ENCODE measurements around the gene PPP3CA. TPM values are rescaled to one million over a fixed set of nuclear protein-coding genes. Genes with fewer than 3 reads are reported as not detected.

The PPP3CA gene
- total RNA-seq = 10 to 100 TPM; 19.0 to 39.6 (median 20.3) TPM

DNA sequence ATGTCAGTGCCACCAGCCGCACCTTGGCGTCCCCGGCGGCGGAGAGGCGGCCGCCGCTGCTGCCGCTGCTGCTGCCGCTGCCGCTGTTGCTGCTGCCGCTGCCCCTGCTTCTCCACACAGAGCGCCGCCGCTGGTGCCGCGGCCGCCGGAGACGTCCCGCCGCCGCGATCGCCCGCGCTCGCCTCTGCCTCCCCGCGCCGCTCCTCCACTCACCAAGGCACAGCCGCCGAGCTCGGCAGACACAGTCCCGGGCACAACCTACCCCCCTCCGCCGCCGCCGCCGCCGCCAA lies at the start of gene PPP3CA:
TSS of gene PPP3CA (minus strand) at position 260 of the 290 bp plus-strand sequence.
- no peak for DNase-seq

DNA sequence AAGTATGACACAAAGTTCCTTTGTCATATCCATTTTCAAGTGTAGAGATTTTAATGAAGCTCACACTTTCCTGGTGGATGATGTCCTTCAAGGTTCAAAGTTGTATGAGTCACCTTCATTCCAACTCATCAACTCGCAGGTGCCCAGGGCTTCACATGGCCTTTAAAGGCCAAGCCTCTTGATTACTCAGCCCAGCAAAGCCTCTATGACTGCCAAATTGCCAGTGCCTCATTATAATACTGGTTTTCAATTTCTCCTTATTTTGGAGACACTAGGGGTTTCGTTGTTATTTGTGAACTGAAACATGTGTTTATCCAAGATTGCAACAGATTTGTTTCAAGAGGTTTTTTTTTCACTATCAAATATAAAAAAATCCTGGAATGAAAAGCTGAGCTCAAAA lies 45.9 kb upstream of the PPP3CA start:
- no peaks in the 10 kb centered on the region for H3K36me3 ChIP-seq
- TF ChIP-seq POLR2A (IDR thresholded peaks at IDR 0.05) = no peak
- TF ChIP-seq, protein P1, sequence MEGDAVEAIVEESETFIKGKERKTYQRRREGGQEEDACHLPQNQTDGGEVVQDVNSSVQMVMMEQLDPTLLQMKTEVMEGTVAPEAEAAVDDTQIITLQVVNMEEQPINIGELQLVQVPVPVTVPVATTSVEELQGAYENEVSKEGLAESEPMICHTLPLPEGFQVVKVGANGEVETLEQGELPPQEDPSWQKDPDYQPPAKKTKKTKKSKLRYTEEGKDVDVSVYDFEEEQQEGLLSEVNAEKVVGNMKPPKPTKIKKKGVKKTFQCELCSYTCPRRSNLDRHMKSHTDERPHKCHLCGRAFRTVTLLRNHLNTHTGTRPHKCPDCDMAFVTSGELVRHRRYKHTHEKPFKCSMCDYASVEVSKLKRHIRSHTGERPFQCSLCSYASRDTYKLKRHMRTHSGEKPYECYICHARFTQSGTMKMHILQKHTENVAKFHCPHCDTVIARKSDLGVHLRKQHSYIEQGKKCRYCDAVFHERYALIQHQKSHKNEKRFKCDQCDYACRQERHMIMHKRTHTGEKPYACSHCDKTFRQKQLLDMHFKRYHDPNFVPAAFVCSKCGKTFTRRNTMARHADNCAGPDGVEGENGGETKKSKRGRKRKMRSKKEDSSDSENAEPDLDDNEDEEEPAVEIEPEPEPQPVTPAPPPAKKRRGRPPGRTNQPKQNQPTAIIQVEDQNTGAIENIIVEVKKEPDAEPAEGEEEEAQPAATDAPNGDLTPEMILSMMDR (IDR thresholded peaks at IDR 0.05) = no peak
- no peak overlapping the region for H3K27ac ChIP-seq
- H3K27me3 ChIP-seq = no peaks in the 10 kb centered on the region
- no peak overlapping the region for H3K4me3 ChIP-seq
- DNase-seq = peak in 1 of 3 donors; percentile 49
- no peaks in the 10 kb centered on the region for H3K9me3 ChIP-seq
- no peaks in the 10 kb centered on the region for H3K4me1 ChIP-seq

More for the DNA sequence above, at the start of gene PPP3CA:
- Histone ChIP-seq H3K27ac (peak within 1 kb of the TSS; percentile 86 to 99 (median 96)), H3K27me3 (no peaks in the 10 kb centered on the region), H3K4me3 (peak within 1 kb of the TSS; percentile 66 to 98 (median 94)), H3K36me3 (no peaks in the 10 kb centered on the region), H3K4me1 (peaks cover 0 to 22% (median 0%) of the 10 kb centered on the region in 4 donors), H3K9me3 (no peaks in the 10 kb centered on the region)
- TF ChIP-seq, protein P1 (IDR thresholded peaks at IDR 0.05) = peak in 1 of 6 experiments; percentile 3
- TF ChIP-seq POLR2A (IDR thresholded peaks at IDR 0.05) = peak in 1 of 2 donors; percentile 71

DNA sequence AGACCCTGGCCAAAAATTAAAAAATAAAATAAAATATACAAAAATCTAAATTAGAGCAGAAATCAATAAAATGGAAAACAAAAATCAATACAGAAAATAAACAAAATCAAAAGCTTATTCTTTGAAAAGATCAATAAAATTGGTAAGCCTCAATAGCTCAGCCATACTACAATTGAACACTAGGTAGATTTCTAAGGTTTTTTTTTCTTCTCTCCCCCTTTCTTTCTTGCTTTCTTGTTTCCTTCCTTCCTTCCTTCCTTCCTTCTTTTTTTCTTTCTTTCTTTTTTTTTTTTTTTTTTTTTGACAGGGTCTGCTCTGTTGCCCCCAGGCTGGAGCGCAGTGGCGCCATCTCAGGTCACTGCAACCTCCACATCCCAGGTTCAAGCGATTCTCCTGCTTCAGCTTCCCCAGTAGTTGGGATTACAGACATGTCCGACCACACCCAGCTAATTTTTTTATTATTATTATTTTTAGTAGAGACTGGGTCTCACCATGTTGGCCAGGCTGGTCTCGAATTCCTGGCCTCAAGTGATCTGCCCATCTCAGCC lies 23.4 kb upstream of the PPP3CA start:
- TF ChIP-seq, protein P1 (IDR thresholded peaks at IDR 0.05) = no peak
- no peak for TF ChIP-seq POLR2A (IDR thresholded peaks at IDR 0.05)
- no peak overlapping the region for H3K4me3 ChIP-seq
- no peak overlapping the region for H3K27ac ChIP-seq
- no peaks in the 10 kb centered on the region for H3K4me1 ChIP-seq
- no peak for DNase-seq
- no peaks in the 10 kb centered on the region for H3K27me3 ChIP-seq
- H3K9me3 ChIP-seq = no peaks in the 10 kb centered on the region
- H3K36me3 ChIP-seq = no peaks in the 10 kb centered on the region

DNA sequence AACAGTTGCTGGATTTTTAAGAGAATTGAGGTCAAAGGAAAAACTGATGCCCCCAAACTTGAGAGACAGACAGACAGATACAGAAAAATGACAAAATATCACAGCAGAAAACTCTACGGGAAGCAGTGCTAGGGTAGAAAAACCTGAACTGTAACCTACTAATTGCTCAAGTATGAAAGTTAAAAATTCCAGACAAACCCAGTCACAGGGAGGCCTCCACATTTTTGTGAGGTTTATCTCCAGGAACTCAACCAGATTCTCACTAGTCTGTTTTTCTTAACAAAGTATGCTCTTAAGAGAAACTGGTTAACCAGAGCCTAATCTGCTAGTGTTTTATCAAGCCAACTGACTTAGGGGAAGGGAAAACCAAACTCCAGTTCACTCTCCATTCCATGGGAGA lies 19.9 kb upstream of the PPP3CA start:
- TF ChIP-seq, protein P1 (IDR thresholded peaks at IDR 0.05) = no peak
- TF ChIP-seq POLR2A (IDR thresholded peaks at IDR 0.05) = no peak
- no peaks in the 10 kb centered on the region for H3K9me3 ChIP-seq
- H3K4me3 ChIP-seq = no peak overlapping the region
- no peaks in the 10 kb centered on the region for H3K4me1 ChIP-seq
- no peak for DNase-seq
- H3K27me3 ChIP-seq = no peaks in the 10 kb centered on the region
- H3K27ac ChIP-seq = no peak overlapping the region
- no peaks in the 10 kb centered on the region for H3K36me3 ChIP-seq

DNA sequence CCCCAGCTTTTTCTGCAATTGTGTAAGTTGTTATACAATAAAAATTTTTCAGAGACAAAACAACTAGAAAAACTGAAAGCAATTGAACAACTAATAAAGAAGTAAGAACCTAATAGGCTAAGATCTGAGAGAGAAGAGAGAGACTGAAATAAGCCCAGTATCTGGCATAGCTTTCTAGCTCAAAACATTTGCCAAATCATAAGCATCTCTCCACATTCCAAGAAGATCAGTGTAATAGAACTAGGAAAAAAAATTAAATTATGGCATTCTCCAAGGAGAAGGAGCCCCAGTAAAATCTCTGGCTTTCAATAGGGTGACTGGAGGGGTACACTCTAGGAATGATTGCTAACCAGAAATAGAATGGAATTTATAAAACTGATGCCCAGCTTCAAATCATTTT lies 19.0 kb upstream of the PPP3CA start:
- no peak overlapping the region for H3K27ac ChIP-seq
- DNase-seq = no peak
- H3K36me3 ChIP-seq = no peaks in the 10 kb centered on the region
- no peaks in the 10 kb centered on the region for H3K27me3 ChIP-seq
- no peaks in the 10 kb centered on the region for H3K4me1 ChIP-seq
- TF ChIP-seq POLR2A (IDR thresholded peaks at IDR 0.05) = no peak
- TF ChIP-seq, protein P1 (IDR thresholded peaks at IDR 0.05) = no peak
- no peaks in the 10 kb centered on the region for H3K9me3 ChIP-seq
- H3K4me3 ChIP-seq = no peak overlapping the region

DNA sequence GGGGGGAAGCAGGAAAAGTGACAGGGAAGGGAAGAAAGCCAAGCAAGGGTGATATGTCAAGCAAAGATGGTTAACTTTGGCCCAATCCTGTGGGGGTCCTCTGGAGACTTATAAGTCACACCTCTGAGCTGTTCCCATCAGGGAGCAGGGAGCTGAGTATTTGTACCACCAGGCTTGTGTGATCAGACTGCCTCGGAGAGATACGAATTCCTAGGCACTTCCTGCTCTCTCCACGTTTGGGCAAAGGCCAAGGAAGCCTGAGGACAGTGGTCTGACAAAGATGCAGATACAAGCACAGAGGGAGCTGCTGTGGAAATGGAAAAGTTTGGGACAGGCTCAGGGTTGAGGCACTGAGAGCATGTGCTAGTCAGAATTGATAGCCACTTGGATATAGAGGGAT lies 10.4 kb upstream of the PPP3CA start:
- DNase-seq = peak in 1 of 3 donors; percentile 45
- Histone ChIP-seq H3K27me3 (no peaks in the 10 kb centered on the region), H3K27ac (no peak overlapping the region), H3K9me3 (no peaks in the 10 kb centered on the region), H3K4me3 (no peak overlapping the region), H3K36me3 (no peaks in the 10 kb centered on the region), H3K4me1 (peaks cover 0 to 7% (median 3%) of the 10 kb centered on the region in 4 donors)
- TF ChIP-seq, protein P1 (IDR thresholded peaks at IDR 0.05) = no peak
- TF ChIP-seq POLR2A (IDR thresholded peaks at IDR 0.05) = no peak

All from Peyer's patch (tissue), 4 donors.